Gastroesophageal sphincter (tissue), 3 donors: Measurements from ENCODE around the gene GLDC.

Source experiments
- CTCF ChIP-seq, 4 experiments: fragments of 200-600 bp in 2 of 4; fragments of 450-650 bp in 2 of 4; sonication (generic) in 1 of 4; IDR thresholded peaks; one replicate each; pipeline ENCODE4 v1.5.1; 2017 to 2019; ENCODE audit warnings: antibody characterized with exemption in 4 of 4, mild to moderate bottlenecking in 2 of 4, moderate library complexity in 2 of 4
- POLR2A ChIP-seq, 2 donors: fragments of 450-650 bp; IDR thresholded peaks; one replicate each; pipeline ENCODE4 v1.6.1; 2017; ENCODE audit warnings: antibody characterized with exemption in 2 of 2, mild to moderate bottlenecking in 2 of 2, moderate library complexity in 1 of 2
- POLR2AphosphoS5 ChIP-seq: sonication (generic); formaldehyde crosslinking; IDR thresholded peaks from one replicate; pipeline ENCODE4 v1.6.1; 2017; ENCODE audit warnings: antibody characterized with exemption

GRCh38 chr9:6552033-6552432, 93.5 kb downstream of the GLDC start:
- TF ChIP-seq CTCF (IDR thresholded peaks at IDR 0.05) = no peak
- no peak for TF ChIP-seq POLR2A (IDR thresholded peaks at IDR 0.05)
- TF ChIP-seq POLR2AphosphoS5 = no peak
